ENCODE measurements around the gene CLIP4. TPM values are rescaled to one million over a fixed set of nuclear protein-coding genes. Genes with fewer than 3 reads are reported as not detected.

CLIP4 gene, protein sequence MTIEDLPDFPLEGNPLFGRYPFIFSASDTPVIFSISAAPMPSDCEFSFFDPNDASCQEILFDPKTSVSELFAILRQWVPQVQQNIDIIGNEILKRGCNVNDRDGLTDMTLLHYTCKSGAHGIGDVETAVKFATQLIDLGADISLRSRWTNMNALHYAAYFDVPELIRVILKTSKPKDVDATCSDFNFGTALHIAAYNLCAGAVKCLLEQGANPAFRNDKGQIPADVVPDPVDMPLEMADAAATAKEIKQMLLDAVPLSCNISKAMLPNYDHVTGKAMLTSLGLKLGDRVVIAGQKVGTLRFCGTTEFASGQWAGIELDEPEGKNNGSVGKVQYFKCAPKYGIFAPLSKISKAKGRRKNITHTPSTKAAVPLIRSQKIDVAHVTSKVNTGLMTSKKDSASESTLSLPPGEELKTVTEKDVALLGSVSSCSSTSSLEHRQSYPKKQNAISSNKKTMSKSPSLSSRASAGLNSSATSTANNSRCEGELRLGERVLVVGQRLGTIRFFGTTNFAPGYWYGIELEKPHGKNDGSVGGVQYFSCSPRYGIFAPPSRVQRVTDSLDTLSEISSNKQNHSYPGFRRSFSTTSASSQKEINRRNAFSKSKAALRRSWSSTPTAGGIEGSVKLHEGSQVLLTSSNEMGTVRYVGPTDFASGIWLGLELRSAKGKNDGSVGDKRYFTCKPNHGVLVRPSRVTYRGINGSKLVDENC
- total RNA-seq (2013; cell fraction: nucleolus; rRNA removed), result 237 and 241 TPM in 2 replicates
- 16.0 and 18.1 TPM in 2 replicates for total RNA-seq (2014; rRNA removed)
- 21.8 and 22.5 TPM in 2 replicates for total RNA-seq (2014; rRNA removed; fragmentation: Illumina TruSeq; extraction: Trizol)
- 19.0 and 20.2 TPM in 2 replicates for total RNA-seq (2021)
- polyA plus RNA-seq (2011; ENCODE audit: low read depth), result 13.1 TPM
- 34.9 and 46.5 TPM in 2 replicates for polyA plus RNA-seq (2011; rRNA removed)
- polyA plus RNA-seq (2011; cell fraction: cytosol; rRNA removed), result 13.7 and 14.5 TPM in 2 replicates
- polyA plus RNA-seq (2011; cell fraction: nucleus; rRNA removed), result 48.8 and 52.2 TPM in 2 replicates
- polyA plus RNA-seq (2012), result 17.4 and 18.7 TPM in 2 replicates
- polyA plus RNA-seq (2014; fragmentation: Illumina TruSeq; extraction: Trizol), result 16.2 and 17.6 TPM in 2 replicates
- 1 to 10 TPM; 5.5 to 6.9 TPM for polyA plus RNA-seq (2014; fragmentation: Nextera tagmentation; extraction: Ambion mirVana)
- 15.7 and 22.3 TPM in 2 replicates for polyA plus RNA-seq (2014; rRNA removed)
- 10 to 100 TPM; 11.9 to 12.5 TPM for polyA plus RNA-seq (2016; fragmentation: Nextera tagmentation; extraction: Ambion mirVana)
- 29.7 and 38.4 TPM in 2 replicates for polyA minus RNA-seq (2011; rRNA and poly(A)+ RNA removed)
- polyA minus RNA-seq (2011; cell fraction: cytosol; rRNA and poly(A)+ RNA removed), result 9.7 and 11.5 TPM in 2 replicates
- 35.3 and 47.7 TPM in 2 replicates for polyA minus RNA-seq (2011; cell fraction: nucleus; rRNA and poly(A)+ RNA removed)
- Bru-seq, nascent RNA, result percentile 81 among the genes with signal in this experiment
- percentile 77 among the genes with signal in this experiment for BruChase-seq, experiment 1, labeled RNA remaining after a 6-hour chase
- percentile 84 among the genes with signal in this experiment for BruChase-seq, experiment 2, labeled RNA remaining after a 2-hour chase
- long read RNA-seq, experiment 1, partial matches to known transcripts, result 1 of 1 reads
- long read RNA-seq, experiment 1, other reads (novel, unspliced or antisense), result 0 of 1 reads
- long read RNA-seq, experiment 2, full-length matches to known transcripts, result 2 of 48 reads
- long read RNA-seq, experiment 2, partial matches to known transcripts, result 23 of 48 reads
- long read RNA-seq, experiment 2, other reads (novel, unspliced or antisense), result 23 of 48 reads

DNA sequence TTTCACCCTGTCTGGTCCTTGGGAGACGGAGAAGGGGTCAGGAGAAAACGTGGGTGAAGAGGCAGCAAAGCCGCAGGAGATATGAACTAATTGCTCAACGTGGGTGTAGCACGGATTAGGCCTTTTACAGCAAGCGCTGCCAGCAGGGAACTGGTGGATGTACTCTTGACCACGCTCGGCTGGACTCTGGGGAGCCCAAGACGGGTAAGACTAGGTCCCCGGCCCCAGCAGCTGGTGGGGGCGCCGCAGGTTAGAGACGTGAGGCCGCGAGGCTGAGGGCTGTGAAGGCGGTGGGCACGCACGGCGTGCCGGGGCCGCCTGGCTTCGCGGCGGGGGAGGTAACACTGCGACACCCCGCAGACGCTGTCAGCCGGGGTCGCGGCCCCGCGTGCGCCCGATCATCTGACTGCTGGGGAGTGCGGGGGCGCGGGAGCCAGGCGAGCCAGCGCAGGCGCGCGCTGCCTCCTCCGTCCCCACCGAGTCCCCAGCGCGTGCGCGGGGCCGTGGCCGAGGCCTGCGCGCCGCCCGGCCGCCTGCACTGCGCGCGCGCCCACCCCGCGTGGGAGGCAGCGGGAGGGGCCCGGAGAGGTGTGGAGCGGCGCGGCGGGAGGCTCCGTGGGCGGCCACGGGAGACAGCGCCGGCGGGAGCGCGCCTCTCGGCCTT, at the start of gene CLIP4:
TSS of gene CLIP4 (plus strand) at position 470 of the 664 bp plus-strand sequence. CDS start 5,974 bp downstream, outside the sequence.
- no peaks in the 10 kb centered on the region for H3K27me3 ChIP-seq (replicated peaks in 1 of 2; ENCODE audit: control insufficient read depth in 2 of 2, insufficient read depth in 2 of 2, low read length in 1 of 2)
- in situ Hi-C loops (cut with MboI) (no loop called here), intact Hi-C loops (cut with micrococcal nuclease; ENCODE audit: unreplicated experiment) (loop anchor here (5.0 kb wide), 2 partner anchors 43 to 82 kb away; partner anchors contain the start of gene PCARE)
- ChIA-PET RAD21 (ENCODE audit: unreplicated experiment) (interaction anchor here (2.7 to 4.6 kb wide), 2 partner anchors 9 to 15 kb away, joined by 9 to 31 read pairs; no protein-coding TSS in a partner anchor), SMC1A (ENCODE audit: uncharacterized antibody, unreplicated experiment) (interaction anchor here (6.7 kb wide), 1 partner anchor 15 kb away, joined by 73 read pairs; no protein-coding TSS in a partner anchor), POLR2A (interaction anchor here (1.7 kb wide), 1 partner anchor 15 kb away, joined by 11 read pairs; no protein-coding TSS in a partner anchor), CTCF (no interaction called here)
- peaks cover 20% of the 10 kb centered on the region for H3K79me2 ChIP-seq (ENCODE audit: control insufficient read depth, insufficient read depth, low read length)
- no peaks in the 10 kb centered on the region for H4K20me1 ChIP-seq (ENCODE audit: control insufficient read depth, insufficient read depth)
- peak within 1 kb of the TSS; percentile 90 for H3K4me2 ChIP-seq (ENCODE audit: control insufficient read depth, insufficient read depth)
- H3K27ac ChIP-seq (ENCODE audit: control insufficient read depth, insufficient read depth), result peak within 1 kb of the TSS; percentile 83
- peak within 1 kb of the TSS; percentile 85 for H3K9ac ChIP-seq (ENCODE audit: control insufficient read depth, insufficient read depth, low read length)
- ATAC-seq, result peak; percentile 72
- peak within 1 kb of the TSS; percentile 86 for H3K4me3 ChIP-seq
- no peak for DNase-seq (ENCODE audit: low read depth, low spot score)
- no TSS peak for BruUV-seq (replicated peaks)
- no peak for FAIRE-seq
- under 1% methylated on average over 61 of the region's 76 CpGs for WGBS (ENCODE audit: insufficient coverage, insufficient replicate concordance, low lambda C conversion rate, missing lambda C conversion rate)
- H3K9me3 ChIP-seq (replicated peaks; ENCODE audit: control insufficient read depth, insufficient read depth, low read length), result no peaks in the 10 kb centered on the region
- H3K36me3 ChIP-seq (ENCODE audit: control insufficient read depth in 2 of 2, insufficient read depth in 2 of 2, low read length in 1 of 2), result no peaks in the 10 kb centered on the region
- H3K4me1 ChIP-seq (ENCODE audit: control insufficient read depth, insufficient read depth, low read length), result peaks cover 42% of the 10 kb centered on the region
- H2AFZ ChIP-seq (ENCODE audit: control insufficient read depth, low read depth, low read length), result peak within 1 kb of the TSS; percentile 74
- no peak for TF ChIP-seq GABPA (IDR thresholded peaks at IDR 0.05; ENCODE audit: low read depth)
- TF ChIP-seq TARDBP (IDR thresholded peaks at IDR 0.05; ENCODE audit: borderline replicate concordance), result 0 out of 2 replicates have a peak, but pooled peaks have one; percentile 19
- no peak for TF ChIP-seq SMAD1 (IDR thresholded peaks at IDR 0.05; ENCODE audit: low read depth, partially characterized antibody)
- no peak for TF ChIP-seq HDGF (IDR thresholded peaks at IDR 0.05)
- TF ChIP-seq BACH1 (IDR thresholded peaks at IDR 0.05; ENCODE audit: borderline replicate concordance), result peak; percentile 98
- TF ChIP-seq EED (IDR thresholded peaks at IDR 0.05; ENCODE audit: low read depth), result no peak
- TF ChIP-seq ZNF207 (IDR thresholded peaks at IDR 0.05; ENCODE audit: borderline replicate concordance), result no peak
- TF ChIP-seq MYC (IDR thresholded peaks at IDR 0.05; ENCODE audit: insufficient read depth, insufficient read length, insufficient replicate concordance, low read length, severe bottlenecking), result peak; percentile 35
- TF ChIP-seq MEF2B (IDR thresholded peaks at IDR 0.05; ENCODE audit: partially characterized antibody, poor library complexity, severe bottlenecking), result peak; percentile 8
- TF ChIP-seq SRF (IDR thresholded peaks at IDR 0.05; ENCODE audit: low read depth in 2 of 2, low read length in 2 of 2), result no peak
- TF ChIP-seq, protein P1, sequence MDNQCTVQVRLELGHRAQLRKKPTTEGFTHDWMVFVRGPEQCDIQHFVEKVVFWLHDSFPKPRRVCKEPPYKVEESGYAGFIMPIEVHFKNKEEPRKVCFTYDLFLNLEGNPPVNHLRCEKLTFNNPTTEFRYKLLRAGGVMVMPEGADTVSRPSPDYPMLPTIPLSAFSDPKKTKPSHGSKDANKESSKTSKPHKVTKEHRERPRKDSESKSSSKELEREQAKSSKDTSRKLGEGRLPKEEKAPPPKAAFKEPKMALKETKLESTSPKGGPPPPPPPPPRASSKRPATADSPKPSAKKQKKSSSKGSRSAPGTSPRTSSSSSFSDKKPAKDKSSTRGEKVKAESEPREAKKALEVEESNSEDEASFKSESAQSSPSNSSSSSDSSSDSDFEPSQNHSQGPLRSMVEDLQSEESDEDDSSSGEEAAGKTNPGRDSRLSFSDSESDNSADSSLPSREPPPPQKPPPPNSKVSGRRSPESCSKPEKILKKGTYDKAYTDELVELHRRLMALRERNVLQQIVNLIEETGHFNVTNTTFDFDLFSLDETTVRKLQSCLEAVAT (IDR thresholded peaks at IDR 0.05), result no peak
- TF ChIP-seq ZNF384 (IDR thresholded peaks at IDR 0.05; ENCODE audit: borderline replicate concordance, low read depth, low read length), result no peak
- TF ChIP-seq ZZZ3 (IDR thresholded peaks at IDR 0.05; ENCODE audit: control insufficient read depth, insufficient read length, low read depth), result no peak
- TF ChIP-seq TCF3 (IDR thresholded peaks at IDR 0.05; ENCODE audit: borderline replicate concordance, insufficient read depth, low read depth, low read length), result peak; percentile 50; the same call in 1 of the 2 replicates

All from GM12878 (cell line).